Endometrial microvascular endothelial cells (primary cell): ENCODE measurements around the gene WLS. TPM values are rescaled to one million over a fixed set of nuclear protein-coding genes. Genes with fewer than 3 reads are reported as not detected.
"Not testable (repeated sequence)": the region's sequence is repeated elsewhere in the genome, so short reads cannot be mapped to it uniquely, and the experiment has no call there.

Source experiments
- in situ Hi-C: cut with HindIII; loops from 2 replicates; pipeline ENCODE4 v1.10.0; 2017; ENCODE audit warnings: low sequenced_read_pairs, low pct_unique_long_range_greater_than_20kb; ENCODE audit errors: inconsistent ontology term
- total RNA-seq: library from RNA; depleted of rRNA; stranded (reverse); fragments of >200 nt; gene quantifications from one replicate; pipeline ENCODE4 v1.2.3, GENCODE V29; 2015; ENCODE audit errors: inconsistent ontology term

The WLS gene
- total RNA-seq, 1 donor from 2014 or later = 116 TPM

- in situ Hi-C loops = loop anchor here (5.0 kb wide), 1 partner anchor 48 kb away; no protein-coding TSS in a partner anchor
Measured at GRCh38 chr1:68174738-68175113, 57.6 kb downstream of the WLS start.

- in situ Hi-C loops = no loop called here
Measured at GRCh38 chr1:68173936-68174737, 58.2 kb downstream of the WLS start.

GRCh38 chr1:68173283-68173935, 58.9 kb downstream of the WLS start:
- in situ Hi-C loops = no loop called here

- in situ Hi-C loops = not testable (repeated sequence)
Measured at GRCh38 chr1:68171795-68172194, 60.5 kb downstream of the WLS start.

GRCh38 chr1:68168545-68169171, 63.7 kb downstream of the WLS start:
- in situ Hi-C loops = no loop called here

- in situ Hi-C loops = no loop called here
Measured at GRCh38 chr1:68167211-68167610, 65.1 kb downstream of the WLS start.

- in situ Hi-C loops = no loop called here
Measured at GRCh38 chr1:68166348-68166747, 66.0 kb downstream of the WLS start.

GRCh38 chr1:68165665-68166064, 66.7 kb downstream of the WLS start:
- in situ Hi-C loops = no loop called here

GRCh38 chr1:68164918-68165317, 67.4 kb downstream of the WLS start:
- in situ Hi-C loops = no loop called here

GRCh38 chr1:68163220-68163619, 69.1 kb downstream of the WLS start:
- in situ Hi-C loops = no loop called here

- in situ Hi-C loops = no loop called here
Measured at GRCh38 chr1:68162761-68163160, 69.6 kb downstream of the WLS start.

GRCh38 chr1:68161672-68162071, 70.7 kb downstream of the WLS start:
- in situ Hi-C loops = not testable (repeated sequence)

- in situ Hi-C loops = not testable (repeated sequence)
Measured at GRCh38 chr1:68160935-68161334, 71.4 kb downstream of the WLS start.

- in situ Hi-C loops = no loop called here
Measured at GRCh38 chr1:68160021-68160420, 72.3 kb downstream of the WLS start.

GRCh38 chr1:68158837-68159236, 73.5 kb downstream of the WLS start:
- in situ Hi-C loops = no loop called here

GRCh38 chr1:68157416-68157815, 74.9 kb downstream of the WLS start:
- in situ Hi-C loops = no loop called here

GRCh38 chr1:68151690-68152089, 80.6 kb downstream of the WLS start:
- in situ Hi-C loops = no loop called here

GRCh38 chr1:68149907-68150306, 82.4 kb downstream of the WLS start:
- in situ Hi-C loops = no loop called here

- in situ Hi-C loops = no loop called here
Measured at GRCh38 chr1:68149110-68149798, 83.1 kb downstream of the WLS start.
